ENCODE results near the gene P4HTM.

P4HTM gene

DNA sequence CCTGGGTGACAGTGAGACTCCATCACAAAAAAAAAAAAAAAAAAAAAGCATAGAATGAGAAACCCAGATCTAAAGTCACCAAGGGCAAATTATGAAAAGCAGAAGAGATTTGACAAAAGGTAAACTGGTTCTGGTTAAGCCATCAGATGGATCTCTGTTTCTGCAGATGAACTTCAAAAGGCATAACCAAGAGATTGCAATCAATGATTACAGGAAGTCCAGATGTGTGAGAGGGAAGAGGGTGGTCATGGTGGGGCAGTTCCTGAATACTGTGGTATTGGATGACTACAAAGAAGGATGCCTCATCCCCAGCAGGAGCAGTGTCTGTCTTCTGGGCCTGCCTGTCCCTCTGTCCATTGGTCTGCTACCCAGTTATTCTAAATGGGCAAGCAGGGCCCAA is 3.8 kb downstream of the P4HTM start:
- H3K36me3 Mint-ChIP-seq, result peaks cover 20% of the 10 kb centered on the region
- H3K9me3 Mint-ChIP-seq, result no peaks in the 10 kb centered on the region
- peak overlapping the region; percentile 21 for H3K27ac Mint-ChIP-seq
- no peaks in the 10 kb centered on the region for H3K27me3 Mint-ChIP-seq
- no peak overlapping the region for H3K4me3 Mint-ChIP-seq
- peaks cover 52% of the 10 kb centered on the region for H3K4me1 Mint-ChIP-seq
- CTCF ChIA-PET, result no interaction called here
- no peak for DNase-seq

DNA sequence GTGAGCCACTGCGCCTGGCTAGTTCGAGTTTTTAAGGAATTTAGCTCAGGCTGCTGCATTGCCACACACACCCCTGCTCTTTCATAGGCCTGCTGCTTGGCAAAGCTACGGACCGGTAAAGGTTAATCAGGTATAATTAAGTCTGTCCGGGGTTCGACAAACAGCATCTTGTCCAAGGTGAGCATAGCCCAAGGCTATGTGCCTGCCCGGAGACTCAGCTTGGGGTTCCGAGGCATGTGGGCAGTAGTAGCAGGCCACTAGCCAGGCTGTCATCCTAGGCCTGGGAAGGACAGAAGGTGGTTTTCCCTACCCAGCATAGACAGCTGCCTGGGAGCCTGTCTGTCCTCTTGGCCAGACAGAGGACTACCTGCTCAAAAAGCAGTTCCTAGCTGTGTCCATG is 6.6 kb downstream of the P4HTM start:
- CTCF ChIA-PET, result interaction anchor here (0.9 to 1.5 kb wide), 2 partner anchors 11 to 18 kb away, joined by 4 read pairs; partner anchors contain the start of gene WDR6
- peaks cover 19% of the 10 kb centered on the region for H3K36me3 Mint-ChIP-seq
- no peak for DNase-seq

DNA sequence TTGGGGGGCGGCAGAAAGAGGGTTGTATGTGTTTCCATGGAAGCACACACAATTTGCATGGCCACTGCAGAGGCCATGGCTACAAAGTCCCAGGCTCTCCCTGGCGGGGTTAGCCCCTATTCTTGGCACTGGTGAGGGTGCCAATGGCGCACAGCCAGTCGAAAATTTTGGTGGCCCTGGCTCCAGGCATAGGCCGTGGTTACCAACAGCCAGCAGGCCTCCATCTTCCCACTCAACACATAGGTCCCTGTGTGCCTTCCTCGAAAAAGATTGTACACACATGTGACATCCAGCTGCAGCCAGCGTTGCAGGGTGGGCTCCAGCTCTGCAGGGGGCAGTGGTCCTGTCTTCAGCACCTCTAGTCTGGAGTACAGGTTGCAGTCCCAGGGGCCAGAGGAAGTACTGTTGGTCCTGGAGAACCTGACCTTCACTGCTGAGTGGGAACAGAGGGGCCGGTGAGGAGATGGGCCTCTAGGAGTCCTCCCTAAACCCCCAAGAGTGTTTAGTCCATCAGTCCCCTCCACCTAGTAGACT is 7.1 kb downstream of the P4HTM start:
- Mint-ChIP-seq H3K27me3 (no peaks in the 10 kb centered on the region), H3K4me1 (peaks cover 29% of the 10 kb centered on the region), H3K4me3 (no peak overlapping the region), H3K9me3 (no peaks in the 10 kb centered on the region), H3K36me3 (peaks cover 19% of the 10 kb centered on the region), H3K27ac (no peak overlapping the region)
- CTCF ChIA-PET, result interaction anchor here (1.5 kb wide), 1 partner anchor 10 kb away, joined by 4 read pairs; the partner anchor contains the start of gene WDR6
- DNase-seq, result no peak

More for the DNA sequence above, 6.6 kb downstream of the P4HTM start:
- peaks cover 33% of the 10 kb centered on the region for H3K4me1 Mint-ChIP-seq
- H3K27ac Mint-ChIP-seq, result no peak overlapping the region
- H3K4me3 Mint-ChIP-seq, result no peak overlapping the region
- H3K9me3 Mint-ChIP-seq, result no peaks in the 10 kb centered on the region
- no peaks in the 10 kb centered on the region for H3K27me3 Mint-ChIP-seq

DNA sequence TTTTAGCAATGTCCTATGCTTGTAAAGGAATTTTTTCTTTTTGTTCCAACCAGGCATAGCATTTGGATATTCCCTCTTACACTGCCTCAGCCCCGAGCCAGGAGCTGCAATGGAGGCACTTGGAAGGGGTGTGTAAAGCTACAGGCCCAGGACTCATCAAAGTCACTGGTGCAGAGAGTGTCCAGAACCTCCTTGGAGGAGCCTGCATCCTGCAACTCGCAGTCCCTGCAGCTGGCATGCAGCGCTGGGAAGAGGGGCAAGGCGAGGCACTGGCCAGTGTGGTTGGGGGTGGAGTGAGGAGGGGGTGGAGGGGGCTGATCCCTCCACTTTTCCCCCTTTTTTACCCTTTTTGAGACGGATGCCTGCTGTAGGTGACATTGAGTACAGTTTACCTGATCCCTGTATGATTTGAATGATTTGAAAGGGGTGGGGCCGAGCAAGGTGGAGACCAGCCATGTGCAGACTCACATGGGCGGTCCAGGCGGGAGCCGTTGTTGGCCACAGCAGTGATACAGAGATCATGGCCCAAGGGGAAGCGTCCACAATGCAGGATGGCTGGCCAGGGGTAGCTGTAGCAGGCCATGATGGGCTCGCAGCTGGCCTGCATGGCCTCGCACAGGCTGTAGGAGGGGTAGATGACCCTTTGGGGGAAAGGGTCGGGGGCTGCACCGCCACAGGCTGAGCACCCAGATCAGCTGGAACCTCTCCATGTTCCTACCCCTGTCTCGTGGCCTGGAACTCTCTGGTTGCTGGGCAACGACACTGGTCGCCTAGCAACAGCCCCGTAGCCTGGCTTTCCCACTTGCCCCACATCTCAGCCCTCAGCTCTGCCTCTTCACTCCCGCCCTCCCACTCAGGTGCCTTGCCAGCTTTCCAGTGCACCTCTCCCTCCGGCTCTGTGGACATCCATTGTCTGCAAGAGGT is 7.9 kb downstream of the P4HTM start:
- Mint-ChIP-seq H3K27me3 (no peaks in the 10 kb centered on the region), H3K9me3 (no peaks in the 10 kb centered on the region), H3K4me3 (no peak overlapping the region), H3K4me1 (peaks cover 32% of the 10 kb centered on the region), H3K36me3 (peaks cover 24% of the 10 kb centered on the region), H3K27ac (no peak overlapping the region)
- DNase-seq, result no peak
- CTCF ChIA-PET, result no interaction called here

DNA sequence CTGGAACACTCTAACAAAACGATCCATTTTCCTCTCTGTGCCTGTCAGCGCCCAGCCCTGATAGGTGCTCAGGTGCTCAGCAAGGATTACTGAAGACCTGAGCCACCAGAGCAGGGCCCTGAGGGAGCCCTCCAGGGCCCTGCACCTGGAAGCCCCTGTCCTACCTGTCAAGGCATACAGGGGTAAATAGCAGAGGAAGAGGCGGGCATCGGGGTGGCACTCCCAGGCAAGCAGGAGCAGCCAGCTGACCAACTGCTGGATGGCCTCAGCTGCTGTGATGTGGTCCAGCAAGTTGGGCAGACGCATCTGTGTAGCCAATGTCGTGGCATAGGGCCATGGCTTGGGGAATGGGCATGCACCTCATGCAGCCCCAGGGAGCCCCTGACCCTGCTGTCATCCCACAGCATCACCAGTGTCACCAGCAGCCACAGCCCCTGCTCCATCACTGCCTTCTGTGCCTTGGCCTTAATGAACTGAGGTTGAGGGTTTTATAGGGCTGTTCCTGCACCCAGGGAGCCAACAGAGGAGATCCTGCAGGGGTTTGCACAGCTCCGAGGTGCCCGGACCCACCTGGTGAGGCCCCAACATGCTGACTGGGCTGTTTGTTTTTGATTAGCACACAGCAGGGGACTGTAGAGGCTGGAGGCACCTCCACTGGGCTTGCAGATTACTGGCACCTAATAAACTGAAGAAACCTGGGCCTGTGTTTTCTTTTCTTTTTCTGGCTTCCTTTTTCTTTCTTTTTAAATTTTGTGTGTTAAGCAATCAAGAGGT is 9.2 kb downstream of the P4HTM start:
- Mint-ChIP-seq H3K4me3 (no peak overlapping the region), H3K27ac (peak overlapping the region; percentile 64), H3K36me3 (peaks cover 17% of the 10 kb centered on the region), H3K4me1 (peaks cover 22% of the 10 kb centered on the region), H3K9me3 (no peaks in the 10 kb centered on the region), H3K27me3 (no peaks in the 10 kb centered on the region)
- no peak for DNase-seq
- CTCF ChIA-PET, result no interaction called here

DNA sequence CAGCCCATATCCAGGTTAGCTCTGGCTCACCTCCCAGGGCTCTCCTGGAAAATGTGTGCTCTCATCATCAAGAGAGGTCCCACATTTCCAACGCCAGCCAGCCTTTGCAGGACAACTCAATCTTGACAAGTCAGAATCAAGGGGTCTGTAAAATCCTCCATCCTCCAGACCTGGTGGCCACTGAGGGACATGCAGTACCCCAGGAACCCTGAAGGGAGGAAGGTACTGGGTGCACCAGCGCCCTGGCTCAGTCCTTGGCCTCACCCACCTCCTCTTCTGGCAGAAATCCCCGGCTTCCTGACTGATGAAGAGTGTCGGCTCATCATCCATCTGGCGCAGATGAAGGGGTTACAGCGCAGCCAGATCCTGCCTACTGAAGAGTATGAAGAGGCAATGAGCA is 11.1 kb downstream of the P4HTM start:
- Mint-ChIP-seq H3K27me3 (no peaks in the 10 kb centered on the region), H3K4me3 (no peak overlapping the region), H3K4me1 (peaks cover 13% of the 10 kb centered on the region), H3K36me3 (peaks cover 8% of the 10 kb centered on the region), H3K27ac (no peak overlapping the region), H3K9me3 (no peaks in the 10 kb centered on the region)
- no peak for DNase-seq
- CTCF ChIA-PET, result interaction anchor here (0.8 kb wide), 1 partner anchor 12 kb away, joined by 3 read pairs; no protein-coding TSS in a partner anchor

DNA sequence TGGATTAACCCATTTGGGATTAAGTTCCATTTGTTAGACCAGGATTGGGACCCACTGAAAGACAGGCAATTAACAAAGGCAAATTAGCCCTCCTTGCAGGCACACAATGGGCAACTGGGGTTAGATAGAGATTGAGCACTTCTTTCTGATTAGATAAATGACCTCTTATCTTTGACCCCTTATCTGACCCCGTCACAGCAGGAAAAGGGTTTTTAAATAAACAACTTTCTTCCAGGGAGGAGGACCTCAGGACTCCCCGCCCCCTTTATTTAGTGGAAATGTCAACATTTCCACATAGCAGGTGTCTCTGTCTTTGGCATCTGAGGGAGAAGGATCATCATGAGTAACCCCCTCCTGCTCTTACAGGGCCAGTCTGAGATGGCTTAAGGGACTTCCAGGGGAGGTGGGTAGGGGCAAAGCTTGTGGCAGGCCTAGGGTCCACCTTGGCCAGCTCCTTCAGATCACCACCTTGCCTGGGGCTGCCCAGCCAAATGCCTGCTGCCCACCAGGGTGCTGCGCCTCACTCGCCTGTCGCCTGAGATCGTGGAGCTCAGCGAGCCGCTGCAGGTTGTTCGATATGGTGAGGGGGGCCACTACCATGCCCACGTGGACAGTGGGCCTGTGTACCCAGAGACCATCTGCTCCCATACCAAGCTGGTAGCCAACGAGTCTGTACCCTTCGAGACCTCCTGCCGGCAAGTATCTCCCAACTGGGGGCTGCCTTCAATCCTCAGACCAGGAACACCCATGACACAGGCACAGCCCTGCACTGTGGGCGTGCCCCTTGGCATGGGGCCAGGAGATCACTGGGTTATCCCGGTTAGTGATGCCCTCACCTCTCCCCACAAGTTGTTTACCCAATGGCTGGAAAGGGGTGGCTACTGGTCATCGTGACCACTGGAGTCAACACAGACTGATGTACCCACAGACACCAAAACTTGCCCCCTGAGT is 14.6 kb downstream of the P4HTM start:
- peaks cover 40% of the 10 kb centered on the region for H3K4me1 Mint-ChIP-seq
- CTCF ChIA-PET, result interaction anchor here (0.5 to 5.2 kb wide), 4 partner anchors 9 to 167 kb away, joined by 3 to 62 read pairs (median 25); partner anchors contain the start of genes DALRD3, KLHDC8B, NDUFAF3 and P4HTM
- H3K27me3 Mint-ChIP-seq, result no peaks in the 10 kb centered on the region
- no peak for DNase-seq
- H3K36me3 Mint-ChIP-seq, result peaks cover 25% of the 10 kb centered on the region
- no peaks in the 10 kb centered on the region for H3K9me3 Mint-ChIP-seq
- no peak overlapping the region for H3K27ac Mint-ChIP-seq
- no peak overlapping the region for H3K4me3 Mint-ChIP-seq

DNA sequence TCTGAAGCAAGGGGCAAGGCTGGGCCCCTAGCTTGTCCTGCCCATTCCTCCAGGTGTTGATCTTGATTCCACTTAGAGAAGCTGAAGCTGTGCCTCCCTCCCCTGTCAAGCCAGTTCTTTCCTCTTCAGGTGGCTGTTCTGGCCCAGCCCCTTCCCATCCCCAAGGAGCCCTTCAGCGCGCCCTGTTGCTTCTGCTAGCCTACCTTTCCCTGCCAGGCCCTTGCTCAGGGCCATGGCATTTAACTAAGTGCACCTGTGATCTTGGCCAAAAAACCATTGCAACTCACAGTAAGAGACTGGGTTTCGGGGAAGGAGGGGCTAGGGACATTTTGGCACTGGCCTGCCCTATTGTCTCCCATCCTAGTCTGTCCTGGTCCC is 15.3 kb downstream of the P4HTM start:
- peaks cover 40% of the 10 kb centered on the region for H3K4me1 Mint-ChIP-seq
- H3K27ac Mint-ChIP-seq, result no peak overlapping the region
- no peaks in the 10 kb centered on the region for H3K9me3 Mint-ChIP-seq
- peaks cover 25% of the 10 kb centered on the region for H3K36me3 Mint-ChIP-seq
- DNase-seq, result no peak
- CTCF ChIA-PET, result interaction anchor here (1.6 to 5.2 kb wide), 3 partner anchors 13 to 166 kb away, joined by 4 to 62 read pairs (median 46); partner anchors contain the start of genes DALRD3, KLHDC8B, NDUFAF3 and P4HTM
- H3K4me3 Mint-ChIP-seq, result no peak overlapping the region
- H3K27me3 Mint-ChIP-seq, result no peaks in the 10 kb centered on the region

DNA sequence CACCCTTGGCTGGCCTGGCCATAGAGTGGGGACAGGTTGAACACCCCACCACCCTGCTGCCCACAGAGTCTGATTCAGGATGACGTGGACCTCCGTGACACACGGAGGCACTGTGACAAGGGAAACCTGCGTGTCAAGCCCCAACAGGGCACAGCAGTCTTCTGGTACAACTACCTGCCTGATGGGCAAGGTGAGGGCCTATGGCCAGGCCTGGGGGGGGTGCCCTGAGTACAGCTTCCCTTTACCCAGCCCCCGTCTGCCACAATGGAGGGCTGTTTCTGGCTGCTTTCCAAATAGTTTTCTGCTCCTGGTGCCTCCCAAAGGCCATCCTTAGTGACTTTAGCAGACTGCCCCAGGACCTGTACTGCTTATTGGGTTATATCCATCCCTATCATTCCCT is 16.0 kb downstream of the P4HTM start:
- CTCF ChIA-PET, result interaction anchor here (1.1 to 5.2 kb wide), 4 partner anchors 11 to 165 kb away, joined by 4 to 62 read pairs (median 25); partner anchors contain the start of genes DALRD3, KLHDC8B, NDUFAF3 and P4HTM
- DNase-seq, result no peak
- Mint-ChIP-seq H3K4me3 (peak overlapping the region; percentile 98), H3K27ac (peak overlapping the region; percentile 99), H3K27me3 (no peaks in the 10 kb centered on the region), H3K9me3 (no peaks in the 10 kb centered on the region), H3K36me3 (peaks cover 25% of the 10 kb centered on the region), H3K4me1 (peaks cover 40% of the 10 kb centered on the region)

DNA sequence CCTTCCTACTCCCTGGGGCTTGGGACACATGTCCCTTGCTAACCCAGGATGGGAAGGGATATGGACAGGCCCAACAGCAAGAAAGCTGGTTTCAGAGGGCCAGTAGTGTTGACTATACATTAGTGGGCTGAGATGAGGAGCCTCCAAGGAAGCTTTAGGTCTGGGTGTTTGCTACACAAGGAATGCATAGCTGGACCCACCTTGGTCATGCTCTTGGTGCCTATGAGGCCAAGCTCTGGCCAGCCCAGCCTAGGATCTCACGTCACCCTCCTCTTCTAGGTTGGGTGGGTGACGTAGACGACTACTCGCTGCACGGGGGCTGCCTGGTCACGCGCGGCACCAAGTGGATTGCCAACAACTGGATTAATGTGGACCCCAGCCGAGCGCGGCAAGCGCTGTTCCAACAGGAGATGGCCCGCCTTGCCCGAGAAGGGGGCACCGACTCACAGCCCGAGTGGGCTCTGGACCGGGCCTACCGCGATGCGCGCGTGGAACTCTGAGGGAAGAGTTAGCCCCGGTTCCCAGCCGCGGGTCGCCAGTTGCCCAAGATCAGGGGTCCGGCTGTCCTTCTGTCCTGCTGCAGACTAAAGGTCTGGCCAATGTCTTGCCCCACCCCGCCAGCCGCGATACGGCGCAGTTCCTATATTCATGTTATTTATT is 16.5 kb downstream of the P4HTM start:
- peak; percentile 41 for DNase-seq
- peaks cover 40% of the 10 kb centered on the region for H3K4me1 Mint-ChIP-seq
- CTCF ChIA-PET, result interaction anchor here (0.6 to 5.2 kb wide), 10 partner anchors 10 to 260 kb away, joined by 3 to 62 read pairs (median 4); partner anchors contain the start of genes DALRD3, KLHDC8B, NDUFAF3 and P4HTM
- peak overlapping the region; percentile 99 for H3K27ac Mint-ChIP-seq
- H3K9me3 Mint-ChIP-seq, result no peaks in the 10 kb centered on the region
- peak overlapping the region; percentile 98 for H3K4me3 Mint-ChIP-seq
- no peaks in the 10 kb centered on the region for H3K27me3 Mint-ChIP-seq
- H3K36me3 Mint-ChIP-seq, result peaks cover 27% of the 10 kb centered on the region

DNA sequence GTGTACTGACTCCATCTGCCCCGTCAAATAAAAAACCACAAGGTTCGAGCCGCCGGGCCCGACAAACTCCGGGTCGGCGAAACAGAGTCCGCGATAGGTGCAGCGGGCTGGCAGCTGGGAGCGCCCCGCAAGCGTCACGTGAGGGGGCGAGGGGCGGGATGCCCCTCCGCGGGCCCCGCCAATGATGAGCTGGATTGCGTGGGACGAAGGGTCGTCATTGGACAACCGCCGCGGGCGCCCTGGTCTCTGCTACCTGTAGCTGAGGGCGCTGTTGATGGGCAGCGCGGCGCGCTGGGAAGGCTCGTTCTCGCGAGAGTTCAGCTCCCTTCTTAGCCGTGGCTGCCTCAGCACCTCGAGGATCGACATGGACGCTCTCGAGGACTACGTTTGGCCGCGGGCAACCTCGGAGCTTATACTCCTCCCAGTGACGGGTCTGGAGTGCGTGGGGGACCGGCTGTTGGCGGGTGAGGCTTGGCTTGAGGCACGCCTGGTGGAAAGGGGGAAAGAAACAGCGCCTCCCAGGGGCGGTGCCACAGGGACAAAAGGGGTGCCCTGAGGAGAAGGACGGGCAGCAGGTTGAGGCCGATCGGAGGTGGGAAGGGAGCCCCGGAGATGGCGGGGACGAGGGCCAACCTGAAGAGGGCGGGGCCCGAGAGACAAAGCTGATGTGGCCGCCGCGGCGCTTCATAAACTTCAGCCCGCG is 17.2 kb downstream of the P4HTM start, which contains the start of gene WDR6:
TSS of gene WDR6 (plus strand) at position 324 of the 703 bp plus-strand sequence. CDS start at position 365, 41 bp downstream.
- peak within 1 kb of the TSS; percentile 99 for H3K27ac Mint-ChIP-seq
- peak; percentile 99 for DNase-seq
- peaks cover 31% of the 10 kb centered on the region for H3K36me3 Mint-ChIP-seq
- no peaks in the 10 kb centered on the region for H3K9me3 Mint-ChIP-seq
- H3K4me1 Mint-ChIP-seq, result peaks cover 38% of the 10 kb centered on the region
- CTCF ChIA-PET, result interaction anchor here (0.6 to 5.2 kb wide), 9 partner anchors 11 to 261 kb away, joined by 3 to 62 read pairs (median 4); partner anchors contain the start of genes DALRD3, NDUFAF3 and P4HTM
- H3K4me3 Mint-ChIP-seq, result peak within 1 kb of the TSS; percentile 98
- no peaks in the 10 kb centered on the region for H3K27me3 Mint-ChIP-seq
